WI38 (cell line): Measurements from ENCODE around the gene PARD3B.

Experiments
- H3K4me3 ChIP-seq: 2 replicates; pipeline ENCODE4 v1.5.1; 2011; ENCODE audit warnings: low read depth, mild to moderate bottlenecking, control low read depth, low read length
- TF ChIP-seq, protein P1 (sequence below): IDR thresholded peaks from 2 replicates; pipeline ENCODE4 v1.5.1; 2012; ENCODE audit warnings: low read depth, mild to moderate bottlenecking, control low read depth, low read length

PARD3B gene

DNA sequence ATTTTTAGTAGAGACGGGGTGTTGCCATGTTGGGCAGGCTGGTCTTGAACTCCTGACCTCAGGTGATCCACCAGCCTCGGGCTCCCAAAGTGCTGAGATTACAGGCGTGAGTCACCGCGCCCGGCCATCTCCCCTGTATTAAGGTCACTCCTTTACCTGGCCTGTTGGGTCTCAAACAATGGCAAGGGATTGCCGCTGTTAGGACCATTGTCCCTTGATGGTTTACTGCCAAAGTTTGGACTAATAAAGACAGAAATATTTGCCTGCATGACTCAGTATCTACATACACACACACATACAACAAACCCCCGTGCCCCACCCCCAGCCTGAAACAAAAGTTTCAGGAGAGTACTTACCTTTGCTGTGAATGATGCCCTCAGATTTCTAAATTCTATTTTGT is 16.5 kb downstream of the PARD3B start:
- TF ChIP-seq, protein P1, sequence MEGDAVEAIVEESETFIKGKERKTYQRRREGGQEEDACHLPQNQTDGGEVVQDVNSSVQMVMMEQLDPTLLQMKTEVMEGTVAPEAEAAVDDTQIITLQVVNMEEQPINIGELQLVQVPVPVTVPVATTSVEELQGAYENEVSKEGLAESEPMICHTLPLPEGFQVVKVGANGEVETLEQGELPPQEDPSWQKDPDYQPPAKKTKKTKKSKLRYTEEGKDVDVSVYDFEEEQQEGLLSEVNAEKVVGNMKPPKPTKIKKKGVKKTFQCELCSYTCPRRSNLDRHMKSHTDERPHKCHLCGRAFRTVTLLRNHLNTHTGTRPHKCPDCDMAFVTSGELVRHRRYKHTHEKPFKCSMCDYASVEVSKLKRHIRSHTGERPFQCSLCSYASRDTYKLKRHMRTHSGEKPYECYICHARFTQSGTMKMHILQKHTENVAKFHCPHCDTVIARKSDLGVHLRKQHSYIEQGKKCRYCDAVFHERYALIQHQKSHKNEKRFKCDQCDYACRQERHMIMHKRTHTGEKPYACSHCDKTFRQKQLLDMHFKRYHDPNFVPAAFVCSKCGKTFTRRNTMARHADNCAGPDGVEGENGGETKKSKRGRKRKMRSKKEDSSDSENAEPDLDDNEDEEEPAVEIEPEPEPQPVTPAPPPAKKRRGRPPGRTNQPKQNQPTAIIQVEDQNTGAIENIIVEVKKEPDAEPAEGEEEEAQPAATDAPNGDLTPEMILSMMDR, result no peak

DNA sequence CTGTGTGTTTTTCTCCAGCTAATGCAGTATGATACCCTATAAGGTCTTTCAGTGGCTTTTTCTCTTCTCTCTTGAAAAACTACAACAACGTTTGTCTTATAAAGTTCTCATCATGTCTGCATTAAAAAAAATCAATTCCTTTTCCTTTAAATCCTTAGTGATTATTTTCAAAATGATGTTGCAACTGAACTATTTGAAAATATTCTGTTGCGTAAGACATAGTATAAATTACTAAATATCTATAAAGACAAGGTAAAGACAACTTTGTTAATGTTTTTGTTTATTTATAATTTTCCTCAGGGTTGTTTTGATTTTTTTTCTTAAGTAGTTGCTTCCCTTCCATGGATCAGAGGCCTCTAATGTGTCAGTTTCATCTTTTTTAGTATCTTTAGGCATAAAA is 21.2 kb downstream of the PARD3B start:
- H3K4me3 ChIP-seq, result no peak overlapping the region
- TF ChIP-seq, protein P1, result no peak

More for the DNA sequence above, 16.5 kb downstream of the PARD3B start:
- H3K4me3 ChIP-seq, result no peak overlapping the region

DNA sequence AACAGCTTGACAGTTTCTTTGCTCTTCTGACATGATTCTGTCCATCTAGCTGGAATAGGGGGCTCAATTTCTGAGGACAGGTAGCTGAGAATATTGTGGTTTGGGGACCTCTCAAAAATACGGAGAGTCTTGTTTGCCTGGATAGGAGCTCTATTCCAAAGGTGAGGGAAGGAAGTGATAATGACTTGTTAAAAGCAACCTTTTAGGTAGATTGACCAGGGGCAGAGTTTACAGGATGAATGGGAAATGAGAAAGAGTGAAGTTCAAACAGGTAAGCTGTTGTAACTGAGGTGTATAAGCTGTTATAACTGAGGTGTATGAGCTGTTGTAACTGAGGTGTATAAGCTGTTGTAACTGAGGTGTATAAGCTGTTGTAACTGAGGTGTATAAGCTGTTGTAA is 25.1 kb downstream of the PARD3B start:
- H3K4me3 ChIP-seq, result no peak overlapping the region
- TF ChIP-seq, protein P1, result no peak

DNA sequence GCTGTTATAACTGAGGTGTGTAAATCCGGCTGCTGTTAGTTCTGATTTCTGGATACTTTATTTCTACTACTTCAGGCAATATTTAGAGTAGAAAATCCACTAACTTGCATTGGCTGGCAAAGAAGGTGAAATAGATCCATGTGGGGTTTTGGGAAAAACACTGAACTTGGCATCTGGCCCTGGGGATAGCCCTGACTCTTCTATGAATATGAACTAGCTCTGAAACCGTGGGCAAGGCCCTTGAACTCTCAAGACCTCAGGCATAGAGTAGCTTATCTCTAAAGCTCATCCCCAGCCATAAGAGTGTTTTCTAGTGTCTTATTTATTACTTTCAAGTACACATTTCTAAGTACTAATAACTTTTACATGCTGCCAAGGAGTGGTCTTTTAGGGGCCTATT is 25.8 kb downstream of the PARD3B start:
- no peak overlapping the region for H3K4me3 ChIP-seq
- TF ChIP-seq, protein P1, result no peak

DNA sequence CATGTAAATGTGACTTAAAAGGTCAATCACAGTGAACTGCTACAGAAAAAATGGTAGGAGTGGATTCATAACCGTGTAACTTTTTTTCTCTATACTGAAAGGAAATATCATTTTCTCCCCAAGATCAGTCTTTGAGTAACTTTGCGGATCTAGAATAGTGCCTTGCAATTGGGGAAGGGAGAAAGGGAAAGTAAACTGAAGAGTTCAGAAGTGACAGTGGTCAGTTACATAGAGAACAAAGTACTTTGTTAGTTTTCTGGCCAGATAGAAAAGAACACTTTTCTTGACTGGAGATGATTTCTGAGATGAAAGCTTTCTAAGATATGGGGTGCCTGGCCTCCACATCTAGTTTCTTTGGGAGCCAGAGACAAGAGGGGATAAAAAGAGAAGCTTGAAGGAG is 26.6 kb downstream of the PARD3B start:
- TF ChIP-seq, protein P1, result no peak
- no peak overlapping the region for H3K4me3 ChIP-seq

DNA sequence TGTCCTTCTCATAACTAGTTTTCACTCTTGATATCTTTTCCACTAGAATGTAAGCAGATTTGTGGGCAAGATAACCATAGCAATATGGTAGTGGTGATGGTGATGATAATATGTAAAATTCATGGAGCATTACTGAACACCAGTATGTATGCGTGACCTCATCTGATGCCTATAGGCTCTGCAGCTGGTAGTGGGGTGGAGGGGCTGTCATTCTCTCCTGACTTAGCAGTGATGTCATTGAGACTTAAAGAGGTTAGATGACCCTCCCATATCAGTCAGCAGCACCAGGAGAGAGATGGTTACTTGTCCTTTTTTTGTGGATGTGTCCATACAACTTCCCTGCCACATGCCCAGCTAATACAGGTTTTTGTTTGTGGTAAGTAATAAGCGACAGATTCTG is 27.9 kb downstream of the PARD3B start:
- TF ChIP-seq, protein P1, result no peak
- no peak overlapping the region for H3K4me3 ChIP-seq

DNA sequence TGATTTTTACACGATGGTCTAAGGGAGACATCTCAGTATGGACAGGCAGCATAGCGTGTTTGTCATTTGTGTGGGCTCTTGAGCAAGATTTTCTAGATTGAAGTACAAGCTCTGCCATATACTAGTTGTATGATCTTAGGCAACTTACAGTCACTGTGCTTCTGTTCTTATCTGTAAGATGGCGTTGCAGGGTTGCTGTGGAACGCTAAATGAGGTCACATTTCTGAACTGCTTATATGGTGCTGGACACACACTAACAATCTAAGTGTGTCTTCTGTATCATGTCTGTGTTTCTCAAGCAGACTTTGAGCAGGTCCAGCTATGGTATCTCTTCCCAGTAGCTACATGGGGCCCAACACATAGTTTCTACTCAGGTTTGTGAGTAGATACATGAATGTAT is 29.2 kb downstream of the PARD3B start:
- TF ChIP-seq, protein P1, result no peak
- H3K4me3 ChIP-seq, result no peak overlapping the region
